ENCODE measurements around the gene PAX2. TPM values are rescaled to one million over a fixed set of nuclear protein-coding genes. Genes with fewer than 3 reads are reported as not detected.
A peak's percentile ranks its signal among the peaks of the same experiment; 100 is the strongest.

Gene PAX2
- total RNA-seq, 2 experiments from 2014 or later: not detected

- ChIA-PET POLR2A (no interaction called here), CTCF (no interaction called here)
- no peak for DNase-seq
- Mint-ChIP-seq H3K4me1 (peaks cover 31% of the 10 kb centered on the region), H3K36me3 (ENCODE audit: low read depth) (peaks cover 1% of the 10 kb centered on the region), H3K9me3 (no peaks in the 10 kb centered on the region), H3K27me3 (peaks cover 81% of the 10 kb centered on the region), H3K4me3 (peak overlapping the region; percentile 55), H3K27ac (no peak overlapping the region)
Measured at GRCh38 chr10:100829933-100830727, 84.7 kb downstream of the PAX2 start.

- Mint-ChIP-seq H3K36me3 (ENCODE audit: low read depth) (peaks cover 1% of the 10 kb centered on the region), H3K27ac (no peak overlapping the region), H3K4me1 (peaks cover 31% of the 10 kb centered on the region), H3K27me3 (peaks cover 75% of the 10 kb centered on the region), H3K9me3 (no peaks in the 10 kb centered on the region), H3K4me3 (no peak overlapping the region)
- no peak for DNase-seq
- ChIA-PET POLR2A (no interaction called here), CTCF (no interaction called here)
Measured at GRCh38 chr10:100830728-100831111, 85.3 kb downstream of the PAX2 start.

- H3K4me3 Mint-ChIP-seq: no peak overlapping the region
- H3K36me3 Mint-ChIP-seq (ENCODE audit: low read depth): peaks cover 1% of the 10 kb centered on the region
- ChIA-PET CTCF (interaction anchor here (1.4 kb wide), 1 partner anchor 17 kb away, joined by 3 read pairs; no protein-coding TSS in a partner anchor), POLR2A (no interaction called here)
- no peak for DNase-seq
- H3K4me1 Mint-ChIP-seq: peaks cover 31% of the 10 kb centered on the region
- peaks cover 66% of the 10 kb centered on the region for H3K27me3 Mint-ChIP-seq
- no peak overlapping the region for H3K27ac Mint-ChIP-seq
- no peaks in the 10 kb centered on the region for H3K9me3 Mint-ChIP-seq
Measured at GRCh38 chr10:100831742-100832141, 86.4 kb downstream of the PAX2 start.

- Mint-ChIP-seq H3K4me3 (no peak overlapping the region), H3K27me3 (peaks cover 34% of the 10 kb centered on the region), H3K27ac (no peak overlapping the region), H3K9me3 (no peaks in the 10 kb centered on the region), H3K36me3 (ENCODE audit: low read depth) (no peaks in the 10 kb centered on the region), H3K4me1 (peaks cover 5% of the 10 kb centered on the region)
- no peak for DNase-seq
- POLR2A ChIA-PET: no interaction called here
- CTCF ChIA-PET: no interaction called here
Measured at GRCh38 chr10:100835810-100836209, 90.4 kb downstream of the PAX2 start.

- DNase-seq: no peak
- no peak overlapping the region for H3K27ac Mint-ChIP-seq
- no peak overlapping the region for H3K4me3 Mint-ChIP-seq
- no peaks in the 10 kb centered on the region for H3K9me3 Mint-ChIP-seq
- H3K27me3 Mint-ChIP-seq: peaks cover 31% of the 10 kb centered on the region
- CTCF ChIA-PET: no interaction called here
- POLR2A ChIA-PET: no interaction called here
- H3K4me1 Mint-ChIP-seq: peaks cover 4% of the 10 kb centered on the region
- H3K36me3 Mint-ChIP-seq (ENCODE audit: low read depth): no peaks in the 10 kb centered on the region
Measured at GRCh38 chr10:100836891-100837290, 91.5 kb downstream of the PAX2 start.

GRCh38 chr10:100837300-100837699, 91.9 kb downstream of the PAX2 start:
- ChIA-PET CTCF (no interaction called here), POLR2A (no interaction called here)
- Mint-ChIP-seq H3K27ac (no peak overlapping the region), H3K9me3 (no peaks in the 10 kb centered on the region), H3K36me3 (ENCODE audit: low read depth) (no peaks in the 10 kb centered on the region), H3K4me3 (no peak overlapping the region), H3K27me3 (peaks cover 28% of the 10 kb centered on the region), H3K4me1 (peaks cover 1% of the 10 kb centered on the region)
- DNase-seq: no peak

GRCh38 chr10:100838986-100839385, 93.6 kb downstream of the PAX2 start:
- Mint-ChIP-seq H3K27me3 (peaks cover 19% of the 10 kb centered on the region), H3K4me1 (no peaks in the 10 kb centered on the region), H3K9me3 (no peaks in the 10 kb centered on the region), H3K4me3 (no peak overlapping the region), H3K36me3 (ENCODE audit: low read depth) (no peaks in the 10 kb centered on the region), H3K27ac (no peak overlapping the region)
- DNase-seq: no peak
- ChIA-PET POLR2A (no interaction called here), CTCF (interaction anchor here (0.6 to 1.2 kb wide), 2 partner anchors 420 to 521 kb away, joined by 3 to 4 read pairs; no protein-coding TSS in a partner anchor)

GRCh38 chr10:100841528-100841927, 96.1 kb downstream of the PAX2 start:
- no peaks in the 10 kb centered on the region for H3K9me3 Mint-ChIP-seq
- H3K27ac Mint-ChIP-seq: no peak overlapping the region
- H3K36me3 Mint-ChIP-seq (ENCODE audit: low read depth): no peaks in the 10 kb centered on the region
- DNase-seq: no peak
- POLR2A ChIA-PET: no interaction called here
- peaks cover 18% of the 10 kb centered on the region for H3K27me3 Mint-ChIP-seq
- H3K4me1 Mint-ChIP-seq: no peaks in the 10 kb centered on the region
- CTCF ChIA-PET: interaction anchor here (0.6 to 1.6 kb wide), 2 partner anchors 13 to 1370 kb away, joined by 3 to 4 read pairs; no protein-coding TSS in a partner anchor
- no peak overlapping the region for H3K4me3 Mint-ChIP-seq

- Mint-ChIP-seq H3K9me3 (no peaks in the 10 kb centered on the region), H3K27me3 (peaks cover 41% of the 10 kb centered on the region), H3K4me3 (no peak overlapping the region), H3K4me1 (peaks cover 4% of the 10 kb centered on the region), H3K27ac (no peak overlapping the region), H3K36me3 (ENCODE audit: low read depth) (no peaks in the 10 kb centered on the region)
- DNase-seq: peak; percentile 15
- ChIA-PET POLR2A (no interaction called here), CTCF (interaction anchor here (1.4 kb wide), 2 partner anchors 10 to 32 kb away, joined by 3 read pairs; no protein-coding TSS in a partner anchor)
Measured at GRCh38 chr10:100847440-100847839, 102.1 kb downstream of the PAX2 start.

- Mint-ChIP-seq H3K27ac (no peak overlapping the region), H3K27me3 (peaks cover 38% of the 10 kb centered on the region), H3K4me3 (no peak overlapping the region), H3K9me3 (no peaks in the 10 kb centered on the region), H3K36me3 (ENCODE audit: low read depth) (no peaks in the 10 kb centered on the region), H3K4me1 (peaks cover 4% of the 10 kb centered on the region)
- DNase-seq: no peak
- ChIA-PET CTCF (interaction anchor here (1.3 to 1.5 kb wide), 4 partner anchors 8 to 31 kb away, joined by 3 to 5 read pairs (median 3); no protein-coding TSS in a partner anchor), POLR2A (no interaction called here)
Measured at GRCh38 chr10:100848770-100849169, 103.4 kb downstream of the PAX2 start.

GRCh38 chr10:100858261-100858660, 112.9 kb downstream of the PAX2 start:
- Mint-ChIP-seq H3K4me3 (no peak overlapping the region), H3K4me1 (no peaks in the 10 kb centered on the region), H3K27ac (no peak overlapping the region), H3K36me3 (ENCODE audit: low read depth) (no peaks in the 10 kb centered on the region), H3K27me3 (peaks cover 50% of the 10 kb centered on the region), H3K9me3 (no peaks in the 10 kb centered on the region)
- ChIA-PET CTCF (no interaction called here), POLR2A (no interaction called here)
- no peak for DNase-seq

- no peak overlapping the region for H3K27ac Mint-ChIP-seq
Measured at GRCh38 chr10:100858747-100859483, 113.5 kb downstream of the PAX2 start.

GRCh38 chr10:100859484-100859763, 114.0 kb downstream of the PAX2 start:
- POLR2A ChIA-PET: interaction anchor here (0.7 kb wide), 1 partner anchor 251 kb away, joined by 3 read pairs; no protein-coding TSS in a partner anchor

More at GRCh38 chr10:100858747-100859483, 113.5 kb downstream of the PAX2 start:
- Mint-ChIP-seq H3K4me3 (no peak overlapping the region), H3K4me1 (no peaks in the 10 kb centered on the region), H3K27me3 (peaks cover 50% of the 10 kb centered on the region), H3K9me3 (no peaks in the 10 kb centered on the region), H3K36me3 (ENCODE audit: low read depth) (no peaks in the 10 kb centered on the region)
- ChIA-PET POLR2A (interaction anchor here (0.7 kb wide), 1 partner anchor 250 kb away, joined by 3 read pairs; no protein-coding TSS in a partner anchor), CTCF (interaction anchor here (1.4 kb wide), 1 partner anchor 17 kb away, joined by 4 read pairs; no protein-coding TSS in a partner anchor)
- no peak for DNase-seq

More at GRCh38 chr10:100859484-100859763, 114.0 kb downstream of the PAX2 start:
- CTCF ChIA-PET: interaction anchor here (1.4 kb wide), 1 partner anchor 17 kb away, joined by 4 read pairs; no protein-coding TSS in a partner anchor
- Mint-ChIP-seq H3K27me3 (peaks cover 50% of the 10 kb centered on the region), H3K9me3 (no peaks in the 10 kb centered on the region), H3K4me1 (no peaks in the 10 kb centered on the region), H3K36me3 (ENCODE audit: low read depth) (no peaks in the 10 kb centered on the region), H3K27ac (no peak overlapping the region), H3K4me3 (no peak overlapping the region)
- no peak for DNase-seq

Data from activated CD4-positive, alpha-beta T cell treated with anti-CD3 and anti-CD28 coated beads, Interleukin-2, amount 10 ng/mL, durations not matched to agents 7 days and 5 days (primary cell).